HCT116 (cell line): ENCODE data around the gene RYR2. TPM values are rescaled to one million over a fixed set of nuclear protein-coding genes. Genes with fewer than 3 reads are reported as not detected.

Source experiments
- ATAC-seq: fragments of 200-7000 bp; cut with Tn5 transposase; 2 replicates; pipeline ENCODE4 v1.9.1; 2020; ENCODE audit warnings: mild to moderate bottlenecking, moderate library complexity
- BruUV-seq: library from RNA; stranded (reverse); fragments of 400-500 nt; replicated peaks from 2 replicates; lab custom pipeline; 2021; lab: Mats Ljungman, UMichigan
- CTCF ChIA-PET: fragments of 300-600 bp; sonication (Branson Sonifier 250); formaldehyde crosslinking; loops from one replicate; lab custom pipeline; 2021; ENCODE audit warnings: antibody characterized with exemption; lab: Charles Lee
- POLR2A ChIA-PET: fragments of 300-600, 350-600 bp; sonication (Branson Sonifier 250); formaldehyde crosslinking; loops from one replicate; lab custom pipeline; 2021; ENCODE audit warnings: antibody characterized with exemption; lab: Charles Lee
- RAD21 ChIA-PET, 2 experiments: fragments of 300-600 bp; sonication (Branson Sonifier 250); formaldehyde crosslinking; loops; one replicate each; lab custom pipeline; 2023; ENCODE audit warnings: low total read pairs in 2 of 2; ENCODE audit not compliant: uncharacterized antibody in 2 of 2, unreplicated experiment in 2 of 2, low non-redundant PET in 1 of 2; lab: Charles Lee
- DNase-seq: peaks from one replicate; pipeline ENCODE4 v3.0.0-alpha.2; 2010; ENCODE audit warnings: low read depth, low spot score
- H2AFZ ChIP-seq: fragments of 200-600 bp; shearing (Covaris generic), sonication (generic); 2 replicates; pipeline ENCODE4 v1.6.1; 2017; ENCODE audit warnings: low read depth, mixed run types, mixed read lengths, antibody characterized with exemption, low read length; ENCODE audit not compliant: poor library complexity, severe bottlenecking
- H3K27ac ChIP-seq: 2 replicates; pipeline ENCODE4 v1.5.1; 2012; ENCODE audit warnings: low read depth, low read length
- H3K27me3 ChIP-seq: fragments of 200-600 bp; sonication (generic); 2 replicates; pipeline ENCODE4 v1.6.1; 2016; ENCODE audit warnings: mixed run types, low read length, mixed read lengths; ENCODE audit not compliant: insufficient read depth
- H3K36me3 ChIP-seq, 2 experiments: fragments of 200-500 bp in 1 of 2; fragments of 200-600 bp in 1 of 2; sonication (Bioruptor generic) in 1 of 2; sonication (generic) in 1 of 2; 2 replicates each; pipeline versions ENCODE4 v1.5.1 to v1.6.1; 2014 to 2016; ENCODE audit warnings: low read length in 2 of 2, inconsistent platforms in 1 of 2, mixed read lengths in 1 of 2, mixed run types in 1 of 2; ENCODE audit not compliant: insufficient read depth in 2 of 2, control insufficient read depth in 1 of 2
- H3K4me1 ChIP-seq, 2 experiments: fragments of 200-600 bp in 1 of 2; sonication (generic) in 1 of 2; 2 replicates each; pipeline versions ENCODE4 v1.5.1 to v1.6.1; 2012 to 2017; ENCODE audit warnings: low read length in 2 of 2, inconsistent platforms in 1 of 2, mild to moderate bottlenecking in 1 of 2, mixed read lengths in 1 of 2, mixed run types in 1 of 2, moderate library complexity in 1 of 2; ENCODE audit not compliant: insufficient read depth in 2 of 2, control insufficient read depth in 1 of 2
- H3K4me2 ChIP-seq: fragments of 200-600 bp; sonication (generic); 2 replicates; pipeline ENCODE4 v1.6.1; 2017; ENCODE audit warnings: mixed run types, low read length, mixed read lengths
- H3K4me3 ChIP-seq, 2 experiments: fragments of 200-600 bp in 1 of 2; sonication (generic) in 1 of 2; replicated peaks in 1 of 2; 2 replicates each; pipeline ENCODE4 v1.5.1; 2011 to 2016; ENCODE audit warnings: low read length in 2 of 2, control low read depth in 1 of 2, low read depth in 1 of 2, mild to moderate bottlenecking in 1 of 2, mixed read lengths in 1 of 2, mixed run types in 1 of 2
- H3K79me2 ChIP-seq: fragments of 200-600 bp; sonication (generic); 2 replicates; pipeline ENCODE4 v1.6.1; 2017; ENCODE audit warnings: mild to moderate bottlenecking, mixed run types, low read length, moderate library complexity, mixed read lengths; ENCODE audit not compliant: insufficient read depth
- H3K9ac ChIP-seq: fragments of 200-600 bp; sonication (generic); 2 replicates; pipeline ENCODE4 v1.6.1; 2016; ENCODE audit warnings: low read length, mixed read lengths
- H3K9me2 ChIP-seq: fragments of 200-600 bp; sonication (generic), shearing (Covaris generic); 2 replicates; pipeline ENCODE4 v1.6.1; 2017; ENCODE audit warnings: mixed run types, mild to moderate bottlenecking, moderate library complexity; ENCODE audit not compliant: insufficient read depth
- H3K9me3 ChIP-seq, 2 experiments: fragments of 200-500 bp in 1 of 2; fragments of 200-600 bp in 1 of 2; sonication (Bioruptor generic) in 1 of 2; sonication (generic) in 1 of 2; 2 replicates each; pipeline ENCODE4 v1.6.1; 2014 to 2017; ENCODE audit warnings: low read length in 2 of 2, mixed read lengths in 2 of 2, inconsistent platforms in 1 of 2, low read depth in 1 of 2, mild to moderate bottlenecking in 1 of 2, mixed run types in 1 of 2, moderate library complexity in 1 of 2; ENCODE audit not compliant: control insufficient read depth in 1 of 2, insufficient read depth in 1 of 2
- H4K20me1 ChIP-seq: fragments of 200-600 bp; sonication (generic), shearing (Covaris generic); 2 replicates; pipeline ENCODE4 v1.6.1; 2017; ENCODE audit warnings: mixed run types, mild to moderate bottlenecking, moderate library complexity; ENCODE audit not compliant: insufficient read depth
- ATF3 ChIP-seq: IDR thresholded peaks from 2 replicates; pipeline ENCODE4 v1.6.1; 2012
- CEBPB ChIP-seq: IDR thresholded peaks from 2 replicates; pipeline ENCODE4 v1.6.1; 2012; ENCODE audit warnings: low read depth
- CTCF ChIP-seq, 3 experiments: fragments of 200-600 bp in 1 of 3; sonication (generic) in 1 of 3; IDR thresholded peaks in 2 of 3; conservative IDR thresholded peaks in 1 of 3; 2 replicates each; pipeline ENCODE4 v1.5.1; 2012 to 2017; ENCODE audit warnings: low read depth in 2 of 3, low read length in 2 of 3, antibody characterized with exemption in 1 of 3, borderline replicate concordance in 1 of 3, control low read depth in 1 of 3, mild to moderate bottlenecking in 1 of 3, mixed read lengths in 1 of 3, mixed run types in 1 of 3, moderate library complexity in 1 of 3; ENCODE audit not compliant: insufficient read depth in 1 of 3
- EGR1 ChIP-seq: IDR thresholded peaks from 2 replicates; pipeline ENCODE4 v1.6.1; 2012; ENCODE audit warnings: low read depth
- ELF1 ChIP-seq: IDR thresholded peaks from 2 replicates; pipeline ENCODE4 v1.6.1; 2012; ENCODE audit warnings: low read depth, borderline replicate concordance
- EZH2 ChIP-seq: fragments of 200-600 bp; sonication (generic); IDR thresholded peaks from 2 replicates; pipeline ENCODE4 v1.6.1; 2017; ENCODE audit warnings: antibody characterized with exemption, mixed run types
- EZH2phosphoT487 ChIP-seq: fragments of 200-600 bp; IDR thresholded peaks from 2 replicates; pipeline ENCODE4 v1.6.1; 2018; ENCODE audit warnings: antibody characterized with exemption, borderline replicate concordance
- FOSL1 ChIP-seq: IDR thresholded peaks from 2 replicates; pipeline ENCODE4 v1.6.1; 2012; ENCODE audit warnings: low read depth
- JUND ChIP-seq: IDR thresholded peaks from 2 replicates; pipeline ENCODE4 v1.6.1; 2012
- REST ChIP-seq: IDR thresholded peaks from 2 replicates; pipeline ENCODE4 v1.6.1; 2012; ENCODE audit warnings: low read depth
- SP1 ChIP-seq: IDR thresholded peaks from 2 replicates; pipeline ENCODE4 v1.6.1; 2012; ENCODE audit warnings: low read depth
- SRF ChIP-seq: IDR thresholded peaks from 2 replicates; pipeline ENCODE4 v1.6.1; 2012; ENCODE audit warnings: low read depth
- YY1 ChIP-seq: IDR thresholded peaks from 2 replicates; pipeline ENCODE4 v1.6.1; 2011; ENCODE audit warnings: low read length, low read depth, moderate library complexity, mild to moderate bottlenecking; ENCODE audit not compliant: insufficient replicate concordance; ENCODE audit errors: extremely low read depth
- ZBTB33 ChIP-seq: IDR thresholded peaks from 2 replicates; pipeline ENCODE4 v1.6.1; 2011; ENCODE audit warnings: mild to moderate bottlenecking, low read length, moderate library complexity; ENCODE audit not compliant: insufficient replicate concordance; ENCODE audit errors: extremely low read depth
- ZNF274 ChIP-seq: fragments of 200-500 bp; sonication (Bioruptor generic); IDR thresholded peaks from 2 replicates; pipeline ENCODE4 v1.6.1; 2014; ENCODE audit warnings: mild to moderate bottlenecking, low read depth, low read length, inconsistent platforms
- intact Hi-C: fragments of 100-400 bp; cut with micrococcal nuclease; formaldehyde crosslinking; loops from 2 replicates; pipeline ENCODE4 v1.10.0; 2022
- total RNA-seq: library from RNA; stranded (reverse); gene quantifications from one replicate; pipeline ENCODE4 v1.2.1, GENCODE V29; 2021; ENCODE audit not compliant: unreplicated experiment

The RYR2 gene
- total RNA-seq, 1 experiment from 2014 or later = 0.02 TPM

- Histone ChIP-seq H4K20me1 (no peaks in the 10 kb centered on the region), H2AFZ (no peak overlapping the region), H3K9me2 (no peaks in the 10 kb centered on the region), H3K27me3 (0 out of 2 replicates have a peak, but pooled peaks cover 8% of the 10 kb centered on the region), H3K9ac (no peak overlapping the region), H3K9me3 (no peaks in the 10 kb centered on the region), H3K27ac (no peak overlapping the region), H3K4me3 (no peak overlapping the region), H3K4me1 (no peaks in the 10 kb centered on the region), H3K36me3 (no peaks in the 10 kb centered on the region), H3K79me2 (no peaks in the 10 kb centered on the region), H3K4me2 (no peak overlapping the region)
- TF ChIP-seq REST = no peak
- TF ChIP-seq YY1 = no peak
- no peak for TF ChIP-seq ZNF274
- no peak for TF ChIP-seq SRF
- no peak for TF ChIP-seq SP1
- TF ChIP-seq ELF1 = no peak
- TF ChIP-seq JUND = no peak
- no peak for TF ChIP-seq EZH2
- TF ChIP-seq CTCF (IDR thresholded peaks at IDR 0.05 in 2 of 3, conservative IDR thresholded peaks at IDR 0.05 in 1 of 3; ENCODE audit: borderline replicate concordance in 1 of 3, insufficient read depth in 1 of 3, low read depth in 2 of 3, low read length in 2 of 3) = no peak
- TF ChIP-seq EZH2phosphoT487 = no peak
- no peak for TF ChIP-seq CEBPB
- no peak for TF ChIP-seq FOSL1
- no peak for TF ChIP-seq ATF3
- TF ChIP-seq ZBTB33 = no peak
- TF ChIP-seq EGR1 = no peak
- ATAC-seq (no peak), DNase-seq (no peak)
- intact Hi-C loops = no loop called here
- ChIA-PET RAD21 (no interaction called here), CTCF (no interaction called here), POLR2A (no interaction called here)
- BruUV-seq = no TSS peak
These were observed 124.1 kb downstream of the RYR2 start for GRCh38 chr1:237166086-237166485.
